Neuronal stem cell (in vitro differentiated cells): ENCODE results near the gene P3H3.
"Not testable (repeated sequence)": the region's sequence is repeated elsewhere in the genome, so short reads cannot be mapped to it uniquely, and the experiment has no call there.

Experiments
- DNase-seq: peaks from one replicate; pipeline ENCODE4 v3.0.0-alpha.2; 2013; ENCODE audit warnings: low spot score
- H2AFZ ChIP-seq: one replicate; pipeline ENCODE4 v1.6.1; 2013; ENCODE audit warnings: mild to moderate bottlenecking, low read length, inconsistent platforms
- H2AK5ac ChIP-seq: 2 replicates; pipeline ENCODE4 v1.6.1; 2013; ENCODE audit warnings: low read depth, mild to moderate bottlenecking, inconsistent platforms, low read length, moderate library complexity, mixed read lengths
- H2BK120ac ChIP-seq: 2 replicates; pipeline ENCODE4 v1.6.1; 2013; ENCODE audit warnings: low read depth, mild to moderate bottlenecking, inconsistent platforms, low read length, moderate library complexity, mixed read lengths
- H2BK12ac ChIP-seq: one replicate; pipeline ENCODE4 v1.6.1; 2013; ENCODE audit warnings: low read length, inconsistent platforms
- H2BK15ac ChIP-seq: 2 replicates; pipeline ENCODE4 v1.6.1; 2013; ENCODE audit warnings: mild to moderate bottlenecking, low read length, inconsistent platforms, mixed read lengths
- H2BK5ac ChIP-seq: one replicate; pipeline ENCODE4 v1.6.1; 2013; ENCODE audit warnings: inconsistent platforms, mild to moderate bottlenecking, low read length, moderate library complexity
- H3K14ac ChIP-seq: one replicate; pipeline ENCODE4 v1.6.1; 2013; ENCODE audit warnings: low read length, inconsistent platforms
- H3K18ac ChIP-seq: 2 replicates; pipeline ENCODE4 v1.6.1; 2013; ENCODE audit warnings: low read length, inconsistent platforms
- H3K23ac ChIP-seq: 2 replicates; pipeline ENCODE4 v1.6.1; 2013; ENCODE audit warnings: low read depth, mild to moderate bottlenecking, mixed read lengths, low read length, inconsistent platforms; ENCODE audit not compliant: poor library complexity
- H3K27ac ChIP-seq: replicated peaks from 3 replicates; pipeline ENCODE4 v1.5.1; 2013; ENCODE audit warnings: low read length, inconsistent platforms
- H3K27me3 ChIP-seq, 3 experiments: 2 replicates each; pipeline ENCODE4 v1.6.1; 2013; ENCODE audit warnings: low read length in 3 of 3, mild to moderate bottlenecking in 2 of 3, inconsistent platforms in 1 of 3, low read depth in 1 of 3, mixed read lengths in 1 of 3, moderate library complexity in 1 of 3; ENCODE audit not compliant: control insufficient read depth in 3 of 3, insufficient read depth in 3 of 3
- H3K36me3 ChIP-seq, 2 donors: replicated peaks in 1 of 2; 2 replicates each; pipeline ENCODE4 v1.6.1; 2013; ENCODE audit warnings: low read length in 2 of 2; ENCODE audit not compliant: control insufficient read depth in 2 of 2, insufficient read depth in 2 of 2
- H3K4ac ChIP-seq: 2 replicates; pipeline ENCODE4 v1.6.1; 2013; ENCODE audit warnings: inconsistent platforms, mild to moderate bottlenecking, low read length, moderate library complexity
- H3K4me1 ChIP-seq, 2 donors: 1 replicate in 1 of 2; 2 replicates in 1 of 2; pipeline ENCODE4 v1.6.1; 2013; ENCODE audit warnings: low read length in 2 of 2, low read depth in 1 of 2; ENCODE audit not compliant: control insufficient read depth in 2 of 2, insufficient read depth in 1 of 2
- H3K4me2 ChIP-seq: one replicate; pipeline ENCODE4 v1.6.1; 2013; ENCODE audit warnings: mild to moderate bottlenecking, low read length, inconsistent platforms; ENCODE audit not compliant: insufficient read depth, poor library complexity, severe bottlenecking
- H3K4me3 ChIP-seq, 2 donors: 2 replicates each; pipeline ENCODE4 v1.5.1; 2013; ENCODE audit warnings: low read length in 2 of 2, mild to moderate bottlenecking in 2 of 2, inconsistent platforms in 1 of 2, moderate library complexity in 1 of 2
- H3K79me1 ChIP-seq: one replicate; pipeline ENCODE4 v1.6.1; 2013; ENCODE audit warnings: low read depth, mild to moderate bottlenecking, inconsistent platforms, low read length, moderate library complexity
- H3K9ac ChIP-seq: one replicate; pipeline ENCODE4 v1.6.1; 2013; ENCODE audit warnings: mild to moderate bottlenecking, low read depth, low read length, inconsistent platforms; ENCODE audit not compliant: poor library complexity
- H3K9me3 ChIP-seq, 2 donors: replicated peaks in 1 of 2; 2 replicates each; pipeline versions ENCODE3 to v1.6.1; 2013; ENCODE audit warnings: low read length in 2 of 2, mild to moderate bottlenecking in 2 of 2, inconsistent platforms in 1 of 2, low read depth in 1 of 2, mixed read lengths in 1 of 2, moderate library complexity in 1 of 2; ENCODE audit not compliant: control insufficient read depth in 2 of 2, insufficient read depth in 1 of 2
- H4K8ac ChIP-seq: one replicate; pipeline ENCODE4 v1.6.1; 2013; ENCODE audit warnings: low read depth, mild to moderate bottlenecking, inconsistent platforms, low read length, moderate library complexity
- H4K91ac ChIP-seq: one replicate; pipeline ENCODE4 v1.6.1; 2013; ENCODE audit warnings: low read length, low read depth, mild to moderate bottlenecking, inconsistent platforms; ENCODE audit not compliant: poor library complexity
- WGBS, 2 donors: extraction: QIAGEN DNeasy Blood & Tissue Kit; methylation state at CpG; one replicate each; pipeline ENCODE4 v1.1.7; 2013; ENCODE audit warnings: missing lambda C conversion rate in 2 of 2, mixed read lengths in 1 of 2; ENCODE audit not compliant: insufficient read length in 2 of 2, insufficient replicate concordance in 1 of 2; ENCODE audit errors: extremely low coverage in 2 of 2; 5-methylcytosine and 5-hydroxymethylcytosine counted together

Gene P3H3

GRCh38 chr12:6861391-6861790 lies 33.2 kb downstream of the P3H3 start:
- Histone ChIP-seq H2BK5ac (no peak overlapping the region), H3K36me3 (peaks cover 62 to 97% of the 10 kb centered on the region in 2 donors)
- no CpG with 5 or more reads among the region's 9 CpGs for WGBS, 2 donors

GRCh38 chr12:6863033-6863432 lies 34.8 kb downstream of the P3H3 start:
- peaks cover 51 to 82% of the 10 kb centered on the region in 2 donors for H3K36me3 ChIP-seq
- H2AK5ac ChIP-seq: no peak overlapping the region
- no peak overlapping the region for H2BK120ac ChIP-seq
- no peak overlapping the region for H2AFZ ChIP-seq
- H3K9me3 ChIP-seq: peaks cover 0 to 2% of the 10 kb centered on the region in 2 donors
- H3K27me3 ChIP-seq: no peaks in the 10 kb centered on the region
- H3K27ac ChIP-seq: no peak overlapping the region
- H4K8ac ChIP-seq: no peak overlapping the region
- no peak overlapping the region for H3K4me2 ChIP-seq
- peak overlapping the region; percentile 16 for H3K23ac ChIP-seq
- H3K14ac ChIP-seq: no peak overlapping the region
- no peak for DNase-seq
- H3K18ac ChIP-seq: no peak overlapping the region
- peaks cover 5 to 12% of the 10 kb centered on the region in 2 donors for H3K4me1 ChIP-seq
- no peak overlapping the region for H2BK5ac ChIP-seq
- no peak overlapping the region for H3K4me3 ChIP-seq
- H3K9ac ChIP-seq: no peak overlapping the region
- no peak overlapping the region for H3K4ac ChIP-seq
- WGBS, 2 donors: no CpG with 5 or more reads among the region's 11 CpGs
- no peaks in the 10 kb centered on the region for H3K79me1 ChIP-seq
- H4K91ac ChIP-seq: no peak overlapping the region
- no peak overlapping the region for H2BK15ac ChIP-seq
- no peak overlapping the region for H2BK12ac ChIP-seq

More at GRCh38 chr12:6861391-6861790, 33.2 kb downstream of the P3H3 start:
- no peak overlapping the region for H3K4me2 ChIP-seq
- DNase-seq: no peak
- no peak overlapping the region for H2BK120ac ChIP-seq
- H4K91ac ChIP-seq: no peak overlapping the region
- no peak overlapping the region for H2BK15ac ChIP-seq
- no peak overlapping the region for H2AFZ ChIP-seq
- H2AK5ac ChIP-seq: no peak overlapping the region
- peaks cover 0 to 6% of the 10 kb centered on the region in 2 donors for H3K4me1 ChIP-seq
- no peak overlapping the region for H2BK12ac ChIP-seq
- H4K8ac ChIP-seq: no peak overlapping the region
- H3K14ac ChIP-seq: no peak overlapping the region
- no peak overlapping the region for H3K4ac ChIP-seq
- H3K79me1 ChIP-seq: no peaks in the 10 kb centered on the region
- no peaks in the 10 kb centered on the region for H3K27me3 ChIP-seq
- H3K9ac ChIP-seq: no peak overlapping the region
- H3K27ac ChIP-seq: no peak overlapping the region
- no peak overlapping the region for H3K18ac ChIP-seq
- peaks cover 0 to 2% of the 10 kb centered on the region in 2 donors for H3K9me3 ChIP-seq
- no peak overlapping the region for H3K23ac ChIP-seq
- H3K4me3 ChIP-seq: no peak overlapping the region

GRCh38 chr12:6863586-6864321 lies 35.5 kb downstream of the P3H3 start:
- H2BK12ac ChIP-seq: no peak overlapping the region
- peak overlapping the region; percentile 16 for H3K23ac ChIP-seq
- no CpG with 5 or more reads among the region's 16 CpGs for WGBS, 2 donors
- H3K4ac ChIP-seq: no peak overlapping the region
- no peak overlapping the region for H2AK5ac ChIP-seq
- no peak overlapping the region for H3K27ac ChIP-seq
- H3K18ac ChIP-seq: no peak overlapping the region
- H4K91ac ChIP-seq: no peak overlapping the region
- H3K36me3 ChIP-seq: peaks cover 44 to 76% of the 10 kb centered on the region in 2 donors
- no peak overlapping the region for H2AFZ ChIP-seq
- H2BK5ac ChIP-seq: no peak overlapping the region
- H3K9me3 ChIP-seq: peaks cover 0 to 2% of the 10 kb centered on the region in 2 donors
- no peak overlapping the region for H3K4me2 ChIP-seq
- H2BK120ac ChIP-seq: no peak overlapping the region
- H3K9ac ChIP-seq: no peak overlapping the region
- no peaks in the 10 kb centered on the region for H3K27me3 ChIP-seq
- no peak overlapping the region for H2BK15ac ChIP-seq
- H3K14ac ChIP-seq: no peak overlapping the region
- H4K8ac ChIP-seq: no peak overlapping the region
- no peaks in the 10 kb centered on the region for H3K79me1 ChIP-seq
- peaks cover 5 to 14% of the 10 kb centered on the region in 2 donors for H3K4me1 ChIP-seq
- DNase-seq: no peak
- H3K4me3 ChIP-seq: no peak overlapping the region

DNA sequence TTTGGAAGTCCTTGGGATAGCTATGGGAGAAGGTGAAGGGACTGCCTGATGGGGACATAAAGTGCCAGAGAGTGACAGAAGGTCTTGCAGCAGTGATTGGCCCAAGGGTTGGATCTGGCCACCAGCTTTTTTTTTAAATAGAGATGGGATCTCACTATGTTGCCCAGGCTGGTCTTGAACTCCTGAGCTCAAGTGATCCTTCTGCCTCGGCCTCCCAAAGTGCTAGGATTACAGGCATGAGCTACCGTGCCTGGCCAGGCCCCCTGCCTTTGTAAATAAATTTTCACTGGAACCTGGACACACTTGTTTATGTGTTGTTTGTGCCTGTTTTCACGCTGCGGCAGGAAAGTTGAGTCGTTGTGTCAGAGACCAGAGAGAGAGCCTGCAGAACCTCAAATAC lies 37.1 kb downstream of the P3H3 start:
- H3K4me1 ChIP-seq: peaks cover 5 to 17% of the 10 kb centered on the region in 2 donors
- H3K23ac ChIP-seq, H3K18ac ChIP-seq, H2AK5ac ChIP-seq, H2AFZ ChIP-seq, H2BK120ac ChIP-seq, H3K9me3 ChIP-seq, H3K4me2 ChIP-seq, H3K9ac ChIP-seq, H4K8ac ChIP-seq, H3K27me3 ChIP-seq, H4K91ac ChIP-seq, H3K4me3 ChIP-seq, H3K4ac ChIP-seq, H3K14ac ChIP-seq, H2BK5ac ChIP-seq, H2BK15ac ChIP-seq, DNase-seq, H2BK12ac ChIP-seq, H3K79me1 ChIP-seq, H3K27ac ChIP-seq: not testable (repeated sequence)
- WGBS, 2 donors: no CpG with 5 or more reads among the region's 5 CpGs
- H3K36me3 ChIP-seq: peaks cover 39 to 77% of the 10 kb centered on the region in 2 donors
